ENCODE data around the gene TTC21A.

DNA sequence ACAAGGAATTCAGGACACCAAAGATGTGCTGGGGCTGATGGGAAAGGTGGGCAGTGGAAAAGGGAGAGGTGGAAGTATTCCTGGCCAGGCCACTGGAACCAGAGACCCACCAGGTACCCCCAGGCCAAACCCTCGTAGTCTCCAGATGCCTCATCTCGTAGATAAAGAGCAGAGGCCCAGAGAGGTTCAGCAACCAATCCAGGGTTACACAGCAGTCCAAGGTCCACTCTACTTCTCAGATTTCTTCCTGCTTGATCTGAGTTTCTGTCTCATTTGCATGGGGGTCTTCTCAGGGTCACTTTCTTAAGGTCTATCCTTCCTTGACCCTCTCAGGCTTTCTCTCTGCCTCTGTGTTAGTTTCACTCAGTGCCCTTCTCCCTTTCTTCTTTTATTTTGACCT lies 5.1 kb downstream of the TTC21A start:
- TF ChIP-seq, protein P1, sequence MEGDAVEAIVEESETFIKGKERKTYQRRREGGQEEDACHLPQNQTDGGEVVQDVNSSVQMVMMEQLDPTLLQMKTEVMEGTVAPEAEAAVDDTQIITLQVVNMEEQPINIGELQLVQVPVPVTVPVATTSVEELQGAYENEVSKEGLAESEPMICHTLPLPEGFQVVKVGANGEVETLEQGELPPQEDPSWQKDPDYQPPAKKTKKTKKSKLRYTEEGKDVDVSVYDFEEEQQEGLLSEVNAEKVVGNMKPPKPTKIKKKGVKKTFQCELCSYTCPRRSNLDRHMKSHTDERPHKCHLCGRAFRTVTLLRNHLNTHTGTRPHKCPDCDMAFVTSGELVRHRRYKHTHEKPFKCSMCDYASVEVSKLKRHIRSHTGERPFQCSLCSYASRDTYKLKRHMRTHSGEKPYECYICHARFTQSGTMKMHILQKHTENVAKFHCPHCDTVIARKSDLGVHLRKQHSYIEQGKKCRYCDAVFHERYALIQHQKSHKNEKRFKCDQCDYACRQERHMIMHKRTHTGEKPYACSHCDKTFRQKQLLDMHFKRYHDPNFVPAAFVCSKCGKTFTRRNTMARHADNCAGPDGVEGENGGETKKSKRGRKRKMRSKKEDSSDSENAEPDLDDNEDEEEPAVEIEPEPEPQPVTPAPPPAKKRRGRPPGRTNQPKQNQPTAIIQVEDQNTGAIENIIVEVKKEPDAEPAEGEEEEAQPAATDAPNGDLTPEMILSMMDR (IDR thresholded peaks at IDR 0.05; ENCODE audit: insufficient read depth, low read length, poor library complexity, severe bottlenecking): no peak
- no peak for TF ChIP-seq EZH2phosphoT487 (conservative IDR thresholded peaks at IDR 0.05; ENCODE audit: low read length)
